HG02870 (cell line): Measurements from ENCODE around the gene GALNTL6.

Experiments
- ATAC-seq: cut with Tn5 transposase; IDR thresholded peaks from one replicate; pipeline ENCODE4 v1.9.1; 2021; ENCODE audit warnings: mild to moderate bottlenecking, moderate library complexity; ENCODE audit not compliant: unreplicated experiment

The GALNTL6 gene

GRCh38 chr4:172514801-172515200 is 701.6 kb downstream of the GALNTL6 start:
- ATAC-seq: no peak

GRCh38 chr4:172515266-172515879 is 702.2 kb downstream of the GALNTL6 start:
- ATAC-seq: no peak

- ATAC-seq: no peak
These were observed 704.2 kb downstream of the GALNTL6 start for GRCh38 chr4:172517391-172517790.

- no peak for ATAC-seq
These were observed 708.0 kb downstream of the GALNTL6 start for GRCh38 chr4:172521248-172521647.

- ATAC-seq: no peak
These were observed 708.5 kb downstream of the GALNTL6 start for GRCh38 chr4:172521680-172522079.

GRCh38 chr4:172543249-172543648 is 730.0 kb downstream of the GALNTL6 start:
- no peak for ATAC-seq

GRCh38 chr4:172546782-172547181 is 733.6 kb downstream of the GALNTL6 start:
- ATAC-seq: peak; percentile 91

- ATAC-seq: no peak
These were observed 734.5 kb downstream of the GALNTL6 start for GRCh38 chr4:172547724-172548123.

- no peak for ATAC-seq
These were observed 740.0 kb downstream of the GALNTL6 start for GRCh38 chr4:172553216-172553615.

- ATAC-seq: no peak
These were observed 741.4 kb downstream of the GALNTL6 start for GRCh38 chr4:172554588-172554987.

GRCh38 chr4:172555725-172556124 is 742.5 kb downstream of the GALNTL6 start:
- no peak for ATAC-seq

GRCh38 chr4:172573899-172574298 is 760.7 kb downstream of the GALNTL6 start:
- ATAC-seq: no peak

- no peak for ATAC-seq
These were observed 765.5 kb downstream of the GALNTL6 start for GRCh38 chr4:172578712-172579111.

GRCh38 chr4:172584816-172585215 is 771.6 kb downstream of the GALNTL6 start:
- no peak for ATAC-seq

GRCh38 chr4:172596206-172596605 is 783.0 kb downstream of the GALNTL6 start:
- no peak for ATAC-seq

- ATAC-seq: no peak
These were observed 786.4 kb downstream of the GALNTL6 start for GRCh38 chr4:172599554-172599953.

GRCh38 chr4:172601195-172601594 is 788.0 kb downstream of the GALNTL6 start:
- no peak for ATAC-seq

GRCh38 chr4:172619218-172619617 is 806.0 kb downstream of the GALNTL6 start:
- ATAC-seq: no peak

GRCh38 chr4:172619798-172620197 is 806.6 kb downstream of the GALNTL6 start:
- no peak for ATAC-seq

GRCh38 chr4:172628263-172628662 is 815.1 kb downstream of the GALNTL6 start:
- no peak for ATAC-seq

- ATAC-seq: no peak
These were observed 817.1 kb downstream of the GALNTL6 start for GRCh38 chr4:172630280-172630679.

GRCh38 chr4:172631832-172632231 is 818.6 kb downstream of the GALNTL6 start:
- no peak for ATAC-seq

- ATAC-seq: no peak
These were observed 835.3 kb downstream of the GALNTL6 start for GRCh38 chr4:172648471-172648870.
